ENCODE data around the gene DLGAP4.

The DLGAP4 gene

GRCh38 chr20:36284751-36285150, 21.4 kb upstream of the DLGAP4 start:
- Histone ChIP-seq H3F3A (ENCODE audit: insufficient read depth) (no peaks in the 10 kb centered on the region), H3K9ac (ENCODE audit: low read length) (no peak overlapping the region), H3K79me2 (ENCODE audit: insufficient read depth, low read length) (no peaks in the 10 kb centered on the region), H2AFZ (ENCODE audit: low read depth, low read length, severe bottlenecking) (no peak overlapping the region), H3K36me3 (ENCODE audit: low read length) (no peaks in the 10 kb centered on the region), H3K4me2 (ENCODE audit: low read depth, low read length, poor library complexity, severe bottlenecking) (no peak overlapping the region), H4K20me1 (ENCODE audit: low read depth, low read length) (no peaks in the 10 kb centered on the region), H3K27me3 (ENCODE audit: low read length) (no peaks in the 10 kb centered on the region), H3K4me3 (ENCODE audit: insufficient read depth, low read length, poor library complexity, severe bottlenecking) (no peak overlapping the region), H3K9me3 (ENCODE audit: insufficient read depth, low read length) (no peaks in the 10 kb centered on the region), H3K27ac (ENCODE audit: low read depth, low read length) (no peak overlapping the region), H3K9me2 (replicated peaks; ENCODE audit: insufficient read depth, low read length) (no peaks in the 10 kb centered on the region)
- TF ChIP-seq CTCF (IDR thresholded peaks at IDR 0.05; ENCODE audit: insufficient read depth, low read length, poor library complexity, severe bottlenecking): no peak
- TF ChIP-seq EZH2phosphoT487 (conservative IDR thresholded peaks at IDR 0.05; ENCODE audit: low read length): no peak

- no peaks in the 10 kb centered on the region for H3K9me3 ChIP-seq (ENCODE audit: insufficient read depth, low read length)
- no peak overlapping the region for H2AFZ ChIP-seq (ENCODE audit: low read depth, low read length, severe bottlenecking)
- H4K20me1 ChIP-seq (ENCODE audit: low read depth, low read length): no peaks in the 10 kb centered on the region
- no peak overlapping the region for H3K4me2 ChIP-seq (ENCODE audit: low read depth, low read length, poor library complexity, severe bottlenecking)
- H3K36me3 ChIP-seq (ENCODE audit: low read length): no peaks in the 10 kb centered on the region
- H3F3A ChIP-seq (ENCODE audit: insufficient read depth): no peaks in the 10 kb centered on the region
- no peak overlapping the region for H3K9ac ChIP-seq (ENCODE audit: low read length)
- TF ChIP-seq EZH2phosphoT487 (conservative IDR thresholded peaks at IDR 0.05; ENCODE audit: low read length) (no peak), CTCF (IDR thresholded peaks at IDR 0.05; ENCODE audit: insufficient read depth, low read length, poor library complexity, severe bottlenecking) (no peak)
- no peak overlapping the region for H3K27ac ChIP-seq (ENCODE audit: low read depth, low read length)
- H3K9me2 ChIP-seq (replicated peaks; ENCODE audit: insufficient read depth, low read length): no peaks in the 10 kb centered on the region
- H3K27me3 ChIP-seq (ENCODE audit: low read length): no peaks in the 10 kb centered on the region
- no peaks in the 10 kb centered on the region for H3K79me2 ChIP-seq (ENCODE audit: insufficient read depth, low read length)
- H3K4me3 ChIP-seq (ENCODE audit: insufficient read depth, low read length, poor library complexity, severe bottlenecking): no peak overlapping the region
Observed at GRCh38 chr20:36285746-36286447, 20.2 kb upstream of the DLGAP4 start.

- no peak overlapping the region for H2AFZ ChIP-seq (ENCODE audit: low read depth, low read length, severe bottlenecking)
- no peak overlapping the region for H3K4me3 ChIP-seq (ENCODE audit: insufficient read depth, low read length, poor library complexity, severe bottlenecking)
- no peaks in the 10 kb centered on the region for H3K9me2 ChIP-seq (replicated peaks; ENCODE audit: insufficient read depth, low read length)
- no peak overlapping the region for H3K4me2 ChIP-seq (ENCODE audit: low read depth, low read length, poor library complexity, severe bottlenecking)
- no peak overlapping the region for H3K9ac ChIP-seq (ENCODE audit: low read length)
- no peak overlapping the region for H3K27ac ChIP-seq (ENCODE audit: low read depth, low read length)
- H3F3A ChIP-seq (ENCODE audit: insufficient read depth): no peaks in the 10 kb centered on the region
- H3K36me3 ChIP-seq (ENCODE audit: low read length): no peaks in the 10 kb centered on the region
- H3K79me2 ChIP-seq (ENCODE audit: insufficient read depth, low read length): no peaks in the 10 kb centered on the region
- H3K27me3 ChIP-seq (ENCODE audit: low read length): no peaks in the 10 kb centered on the region
- no peak for TF ChIP-seq CTCF (IDR thresholded peaks at IDR 0.05; ENCODE audit: insufficient read depth, low read length, poor library complexity, severe bottlenecking)
- no peak for TF ChIP-seq EZH2phosphoT487 (conservative IDR thresholded peaks at IDR 0.05; ENCODE audit: low read length)
- no peaks in the 10 kb centered on the region for H4K20me1 ChIP-seq (ENCODE audit: low read depth, low read length)
- H3K9me3 ChIP-seq (ENCODE audit: insufficient read depth, low read length): no peaks in the 10 kb centered on the region
Observed at GRCh38 chr20:36297656-36298055, 8.5 kb upstream of the DLGAP4 start.
